ENCODE results near the gene PRDM16. TPM values are rescaled to one million over a fixed set of nuclear protein-coding genes. Genes with fewer than 3 reads are reported as not detected.

The PRDM16 gene
- total and polyA plus RNA-seq, 2 of the 8 experiments (the other 6 are each of a cell fraction or from before 2014, with no cell fraction given) = 0.39 to 0.43 TPM

DNA sequence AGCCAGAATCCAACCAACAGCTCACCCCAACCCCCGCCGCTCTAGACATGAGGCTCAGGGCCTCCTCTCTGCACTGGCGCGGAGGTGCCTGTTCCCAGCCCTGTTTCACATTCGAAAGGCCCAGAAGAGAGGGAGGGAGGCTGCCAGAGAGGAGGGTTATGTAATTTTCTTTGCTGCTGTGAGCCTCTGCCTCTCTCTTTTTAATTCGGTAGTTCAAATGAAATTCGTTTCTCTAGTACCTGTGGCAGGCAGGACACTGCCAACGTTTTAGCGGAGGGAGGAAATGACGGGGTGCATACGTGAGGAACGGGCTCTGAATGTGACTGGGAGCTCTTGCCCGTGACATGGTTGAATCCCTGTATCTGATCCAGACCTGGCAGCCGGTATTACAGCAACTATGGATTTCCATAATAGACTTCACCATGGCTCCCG lies 9.4 kb downstream of the PRDM16 start:
- H3K18ac ChIP-seq (ENCODE audit: extremely low read depth, low read length) = no peak overlapping the region
- no peak overlapping the region for H2BK5ac ChIP-seq (ENCODE audit: low read depth, low read length)
- H3K4me3 ChIP-seq (ENCODE audit: extremely low read depth in 1 of 4, insufficient read depth in 2 of 4, low read depth in 3 of 4, low read length in 4 of 4) = no peak overlapping the region
- no peak overlapping the region for H3K56ac ChIP-seq (replicated peaks; ENCODE audit: insufficient read length, low read depth, low read length)
- H3K9ac ChIP-seq (replicated peaks in 1 of 4; ENCODE audit: extremely low read depth in 1 of 4, low read depth in 3 of 4, low read length in 3 of 4) = no peak overlapping the region; a peak in 1 of 7 replicates
- H3K79me2 ChIP-seq (ENCODE audit: control insufficient read depth in 1 of 2, insufficient read depth in 2 of 2, low read length in 2 of 2) = no peaks in the 10 kb centered on the region
- peaks cover 3 to 5% of the 10 kb centered on the region in 2 experiments for H4K20me1 ChIP-seq (replicated peaks in 1 of 2; ENCODE audit: control insufficient read depth in 1 of 2, insufficient read depth in 2 of 2, low read length in 2 of 2)
- DNase-seq (ENCODE audit: low read depth in 1 of 2, low spot score in 2 of 2) (no peak), FAIRE-seq (no peak)
- H2BK12ac ChIP-seq (ENCODE audit: low read depth, low read length) = no peak overlapping the region
- H2BK15ac ChIP-seq (ENCODE audit: low read length) = no peak overlapping the region
- H3K4ac ChIP-seq (replicated peaks; ENCODE audit: insufficient read length, low read depth, low read length) = peak overlapping the region; percentile 51
- H3K9me3 ChIP-seq (ENCODE audit: insufficient read depth in 2 of 2, low read depth in 1 of 2, low read length in 1 of 2) = no peaks in the 10 kb centered on the region; a peak in 1 of 4 replicates
- no peak overlapping the region for H2BK120ac ChIP-seq (replicated peaks; ENCODE audit: low read depth, low read length)
- H2AK5ac ChIP-seq (ENCODE audit: low read depth, low read length) = no peak overlapping the region
- TF ChIP-seq CHD2 (IDR thresholded peaks at IDR 0.05; ENCODE audit: low read length) (no peak), EGR1 (IDR thresholded peaks at IDR 0.05; ENCODE audit: borderline replicate concordance, low read depth, low read length) (no peak), SIRT6 (IDR thresholded peaks at IDR 0.05; ENCODE audit: low read length) (no peak), CTBP2 (IDR thresholded peaks at IDR 0.05; ENCODE audit: borderline replicate concordance, insufficient read depth, insufficient read length, low read length) (no peak), FOSL1 (IDR thresholded peaks at IDR 0.05; ENCODE audit: insufficient read depth, low read depth, low read length) (no peak), CREB1 (IDR thresholded peaks at IDR 0.05) (no peak), RNF2 (IDR thresholded peaks at IDR 0.05; ENCODE audit: borderline replicate concordance, low read depth, low read length, missing control alignments, poor library complexity, severe bottlenecking) (no peak)
- WGBS, 2 experiments (ENCODE audit: extremely low coverage in 1 of 2, insufficient coverage in 1 of 2, insufficient read length in 1 of 2, insufficient replicate concordance in 2 of 2, low coverage in 1 of 2, low lambda C conversion rate in 2 of 2, missing lambda C conversion rate in 1 of 2) = 83% methylated on average over 15 of the region's 15 CpGs; no CpG with 5 or more reads in 1 of the 2 experiments
- no peak overlapping the region for H4K5ac ChIP-seq (ENCODE audit: insufficient read length, low read depth, low read length)
- H2BK20ac ChIP-seq (ENCODE audit: low read length) = no peak overlapping the region
- H4K91ac ChIP-seq (replicated peaks; ENCODE audit: insufficient read length, low read length) = no peak overlapping the region
- no peaks in the 10 kb centered on the region for H3K79me1 ChIP-seq (ENCODE audit: low read depth, low read length)
- H3K27ac ChIP-seq (ENCODE audit: low read depth, low read length) = no peak overlapping the region
- peaks cover 0 to 3% (median 0%) of the 10 kb centered on the region in 4 experiments; a peak in 1 of 8 replicates for H3K36me3 ChIP-seq (ENCODE audit: control insufficient read depth in 2 of 4, insufficient read depth in 4 of 4, low read length in 3 of 4)
- POLR2A ChIA-PET (ENCODE audit: partially characterized antibody) = interaction anchor here (1.4 kb wide), 1 partner anchor 21 kb away, joined by 3 read pairs; no protein-coding TSS in a partner anchor
- no peak overlapping the region for H3K23ac ChIP-seq (ENCODE audit: insufficient read length)
- no peak overlapping the region for H3K4me2 ChIP-seq (ENCODE audit: insufficient read depth in 1 of 2, low read depth in 2 of 2, low read length in 2 of 2)
- no peak overlapping the region for H2AFZ ChIP-seq (ENCODE audit: low read length)
- peaks cover 2% of the 10 kb centered on the region; the same call in 1 of the 2 replicates for H3K23me2 ChIP-seq (ENCODE audit: low read depth, low read length)
- peaks cover 11 to 33% (median 21%) of the 10 kb centered on the region in 4 experiments for H3K27me3 ChIP-seq (replicated peaks in 1 of 4; ENCODE audit: control insufficient read depth in 3 of 4, extremely low read depth in 1 of 4, insufficient read depth in 3 of 4, low read length in 3 of 4)
- H3K4me1 ChIP-seq (replicated peaks in 1 of 4; ENCODE audit: control insufficient read depth in 3 of 4, insufficient read depth in 4 of 4, low read length in 3 of 4) = peaks cover 0 to 11% (median 9%) of the 10 kb centered on the region in 4 experiments; a peak in 5 of 7 replicates
- H3K14ac ChIP-seq (ENCODE audit: insufficient read length) = no peak overlapping the region
- CTCF ChIA-PET (ENCODE audit: partially characterized antibody) = interaction anchor here (1.0 to 1.4 kb wide), 5 partner anchors 11 to 350 kb away, joined by 3 to 4 read pairs (median 3); no protein-coding TSS in a partner anchor
- no peak overlapping the region; the same call in 1 of the 2 replicates for H4K8ac ChIP-seq (ENCODE audit: extremely low read depth, insufficient read depth, low read length)

All from H1 (cell line).